K562 (cell line): ENCODE data around the gene HAT1. TPM values are rescaled to one million over a fixed set of nuclear protein-coding genes. Genes with fewer than 3 reads are reported as not detected.
A peak's percentile ranks its signal among the peaks of the same experiment; 100 is the strongest.

Experiments
- ATAC-seq: fragments of 200-7000 bp; cut with Tn5 transposase; 3 replicates; pipeline ENCODE4 v1.9.1; 2020; ENCODE audit warnings: moderate library complexity
- BruUV-seq: library from RNA; stranded (reverse); fragments of 400-500 nt; replicated peaks from 2 replicates; lab custom pipeline; 2021; lab: Mats Ljungman, UMichigan
- CTCF ChIA-PET: fragments of 300-600 bp; formaldehyde crosslinking; extraction: SDS; loops from one replicate; lab custom pipeline; 2021; ENCODE audit warnings: low intra/inter-chr PET ratio; lab: Yijun Ruan, JAX
- POLR2A ChIA-PET: fragments of 300-600, 350-650 bp; sonication (Branson Sonifier 250); formaldehyde crosslinking; extraction: SDS; loops from one replicate; lab custom pipeline; 2021; ENCODE audit warnings: antibody characterized with exemption, inconsistent platforms; lab: Yijun Ruan, JAX
- DNase-seq, 4 experiments: peaks; one replicate each; pipeline versions ENCODE4 v3.0.0 to v3.0.0-alpha.2; 2011 to 2018; ENCODE audit warnings: low spot score in 3 of 4, mixed read lengths in 3 of 4; ENCODE audit errors: extremely low read depth in 1 of 4
- FAIRE-seq: peaks from 2 replicates; lab custom pipeline; 2011; peaks lifted over from hg19 to GRCh38; lab: Jason Lieb, UNC
- H2AFZ ChIP-seq: 2 replicates; pipeline ENCODE4 v1.6.0; 2011; ENCODE audit warnings: low read depth, low read length, control low read depth, inconsistent platforms
- H3K27ac ChIP-seq: fragments of 200-600 bp; 3 replicates; pipeline ENCODE4 v1.8.0; 2011; ENCODE audit warnings: low read depth, mild to moderate bottlenecking, control low read depth, inconsistent platforms, low read length, moderate library complexity, mixed read lengths; ENCODE audit errors: extremely low read depth
- H3K27me3 ChIP-seq, 2 experiments: fragments of 300-600 bp in 1 of 2; 2 replicates in 1 of 2; 3 replicates in 1 of 2; pipeline versions ENCODE4 v1.6.0 to v1.8.0; 2011; ENCODE audit warnings: inconsistent platforms in 2 of 2, low read length in 2 of 2, mild to moderate bottlenecking in 1 of 2, mixed read lengths in 1 of 2, moderate library complexity in 1 of 2; ENCODE audit not compliant: control insufficient read depth in 2 of 2, insufficient read depth in 2 of 2
- H3K36me3 ChIP-seq: fragments of 300-600 bp; 3 replicates; pipeline ENCODE4 v1.8.0; 2011; ENCODE audit warnings: mild to moderate bottlenecking, low read length, inconsistent platforms; ENCODE audit not compliant: control insufficient read depth, insufficient read depth
- H3K4me1 ChIP-seq, 2 experiments: fragments of 200-600 bp in 1 of 2; replicated peaks in 1 of 2; 2 replicates in 1 of 2; 3 replicates in 1 of 2; pipeline versions ENCODE4 v1.5.1 to v1.8.0; 2011; ENCODE audit warnings: inconsistent platforms in 2 of 2, low read length in 2 of 2, mild to moderate bottlenecking in 1 of 2, mixed read lengths in 1 of 2, moderate library complexity in 1 of 2; ENCODE audit not compliant: control insufficient read depth in 2 of 2, insufficient read depth in 2 of 2
- H3K4me2 ChIP-seq: 2 replicates; pipeline ENCODE4 v1.6.1; 2011; ENCODE audit warnings: low read length, control low read depth, inconsistent platforms, mixed read lengths; ENCODE audit not compliant: insufficient read depth
- H3K4me3 ChIP-seq: fragments of 200-600 bp; sonication (generic), shearing (Covaris generic); 2 replicates; pipeline ENCODE4 v1.5.1; 2016; ENCODE audit warnings: control low read depth, inconsistent platforms
- H3K79me2 ChIP-seq: fragments of 200-600 bp; 3 replicates; pipeline ENCODE4 v1.8.0; 2011; ENCODE audit warnings: low read length, inconsistent platforms; ENCODE audit not compliant: control insufficient read depth, insufficient read depth
- H3K9ac ChIP-seq, 2 experiments: 2 replicates each; pipeline versions ENCODE4 v1.6.0 to v1.6.1; 2011; ENCODE audit warnings: low read depth in 2 of 2, low read length in 2 of 2, control low read depth in 1 of 2, inconsistent platforms in 1 of 2, mild to moderate bottlenecking in 1 of 2, mixed read lengths in 1 of 2; ENCODE audit not compliant: insufficient read depth in 1 of 2
- H3K9me1 ChIP-seq: one replicate; pipeline ENCODE4 v1.6.0; 2011; ENCODE audit warnings: inconsistent platforms, mild to moderate bottlenecking, low read length, moderate library complexity; ENCODE audit not compliant: control insufficient read depth, insufficient read depth
- H3K9me3 ChIP-seq: replicated peaks from 2 replicates; pipeline ENCODE4 v1.5.1; 2011; ENCODE audit warnings: low read depth, low read length, inconsistent platforms; ENCODE audit not compliant: control insufficient read depth, insufficient read depth
- H4K20me1 ChIP-seq: replicated peaks from 2 replicates; pipeline ENCODE4 v1.6.1; 2011; ENCODE audit warnings: low read length, inconsistent platforms, mixed read lengths; ENCODE audit not compliant: control insufficient read depth, insufficient read depth
- BCL6 ChIP-seq: fragments of 250-450 bp; sonication (Bioruptor Pico); IDR thresholded peaks from 2 replicates; pipeline ENCODE4 v1.4.0; 2020
- CBX3 ChIP-seq, 2 experiments: IDR thresholded peaks; 1 replicate in 1 of 2; 2 replicates in 1 of 2; pipeline ENCODE4 v1.6.1; 2012; ENCODE audit warnings: inconsistent platforms in 2 of 2, low read length in 2 of 2, borderline replicate concordance in 1 of 2, control low read depth in 1 of 2
- EGR1 ChIP-seq: fragments of 450-650 bp; conservative IDR thresholded peaks from 2 replicates; pipeline ENCODE4 v1.6.1; 2017; ENCODE audit warnings: mild to moderate bottlenecking
- FOXA3 ChIP-seq, 2 experiments: fragments of 450-650 bp in 1 of 2; sonication (generic) in 1 of 2; formaldehyde crosslinking; IDR thresholded peaks in 1 of 2; conservative IDR thresholded peaks in 1 of 2; 2 replicates each; pipeline versions ENCODE4 v1.4.0 to v1.8.0; 2020 to 2022; ENCODE audit warnings: mild to moderate bottlenecking in 2 of 2, missing genetic modification reagents in 1 of 2
- FOXM1 ChIP-seq, 2 experiments: fragments of 450-650 bp in 1 of 2; sonication (generic) in 1 of 2; formaldehyde crosslinking in 1 of 2; IDR thresholded peaks; 2 replicates each; pipeline versions ENCODE4 v1.6.1 to v1.9.0; 2017 to 2022; ENCODE audit warnings: low read depth in 2 of 2, mild to moderate bottlenecking in 2 of 2, missing genetic modification reagents in 1 of 2, moderate library complexity in 1 of 2
- HMG20A ChIP-seq: fragments of 450-650 bp; formaldehyde crosslinking; conservative IDR thresholded peaks from 2 replicates; pipeline ENCODE4 v1.4.0; 2020; ENCODE audit warnings: mild to moderate bottlenecking, mixed read lengths
- L3MBTL2 ChIP-seq: fragments of 450-650 bp; IDR thresholded peaks from 2 replicates; pipeline ENCODE4 v1.6.1; 2016; ENCODE audit warnings: mild to moderate bottlenecking, moderate library complexity
- LEF1 ChIP-seq: fragments of 450-650 bp; IDR thresholded peaks from 2 replicates; pipeline ENCODE4 v1.6.1; 2016; ENCODE audit warnings: mild to moderate bottlenecking
- NBN ChIP-seq: fragments of 450-650 bp; IDR thresholded peaks from 2 replicates; pipeline ENCODE4 v1.6.1; 2016; ENCODE audit warnings: low read depth, mild to moderate bottlenecking
- NFRKB ChIP-seq: fragments of 450-650 bp; IDR thresholded peaks from 2 replicates; pipeline ENCODE4 v1.6.1; 2016; ENCODE audit warnings: low read depth
- PHF21A ChIP-seq: fragments of 450-650 bp; IDR thresholded peaks from 2 replicates; pipeline ENCODE4 v1.6.1; 2017; ENCODE audit warnings: low read depth, borderline replicate concordance
- PRDM10 ChIP-seq: fragments of 450-650 bp; IDR thresholded peaks from 2 replicates; pipeline ENCODE4 v1.6.1; 2018; ENCODE audit not compliant: partially characterized antibody
- SRSF9 ChIP-seq: fragments of 200-400 bp; formaldehyde crosslinking; IDR thresholded peaks from 2 replicates; pipeline ENCODE4 v1.6.1; 2017; ENCODE audit warnings: low read depth, low read length, borderline replicate concordance
- ZNF24 ChIP-seq: fragments of 450-650 bp; IDR thresholded peaks from 2 replicates; pipeline ENCODE4 v1.6.1; 2016
- WGBS: fragments of 100-300 bp; shearing (Covaris generic); methylation state at CpG from one replicate; pipeline ENCODE4 v1.1.6; 2016; ENCODE audit warnings: low coverage, mixed read lengths; ENCODE audit not compliant: insufficient coverage; ENCODE audit errors: missing lambda C conversion rate; 5-methylcytosine and 5-hydroxymethylcytosine counted together
- in situ Hi-C: fragments of 300-500 bp; cut with MboI; formaldehyde crosslinking; loops from 4 replicates; pipeline ENCODE4 v1.15.0; 2018; ENCODE audit warnings: inconsistent platforms, mixed read lengths
- intact Hi-C: fragments of 100-400 bp; cut with micrococcal nuclease; formaldehyde crosslinking; loops from 2 replicates; pipeline ENCODE4 v1.14.2; 2022
- polyA plus RNA-seq, 8 experiments: library from polyadenylated mRNA; depleted of rRNA in 4 of 8; stranded (reverse) in 5 of 8; unstranded in 3 of 8; fragments of >200 nt; fragmentation: Nextera tagmentation in 2 of 8; fragmentation: Illumina TruSeq in 1 of 8; extraction: Ambion mirVana in 2 of 8; extraction: Trizol in 1 of 8; gene quantifications; 2 replicates each; pipeline versions ENCODE4 v1.2.1 to v1.2.3, GENCODE V29; 2011 to 2014; ENCODE audit warnings: inconsistent platforms in 1 of 8, missing spikeins in 1 of 8
- total RNA-seq, 7 experiments: library from RNA; depleted of rRNA in 6 of 7; stranded (reverse); fragments of >200 nt in 6 of 7; fragmentation: Illumina TruSeq in 2 of 7; extraction: Trizol in 2 of 7; gene quantifications; 2 replicates each; pipeline versions ENCODE4 v1.2.1 to v1.2.3, GENCODE V29; 2011 to 2021; ENCODE audit warnings: low replicate concordance in 1 of 7
- TF ChIP-seq, protein P1 (sequence below): sonication (generic); formaldehyde crosslinking; IDR thresholded peaks from 2 replicates; pipeline ENCODE4 v1.8.1; 2023; ENCODE audit warnings: mild to moderate bottlenecking, missing genetic modification reagents
- TF ChIP-seq, protein P2 (sequence below): sonication (generic); formaldehyde crosslinking; IDR thresholded peaks from 2 replicates; pipeline ENCODE4 v1.8.1; 2023; ENCODE audit warnings: mild to moderate bottlenecking, missing genetic modification reagents, moderate library complexity

The HAT1 gene
- total and polyA plus RNA-seq, 9 of the 15 experiments (the other 6 are each of a cell fraction or from before 2014, with no cell fraction given), result 125 to 384 (median 244) TPM

DNA sequence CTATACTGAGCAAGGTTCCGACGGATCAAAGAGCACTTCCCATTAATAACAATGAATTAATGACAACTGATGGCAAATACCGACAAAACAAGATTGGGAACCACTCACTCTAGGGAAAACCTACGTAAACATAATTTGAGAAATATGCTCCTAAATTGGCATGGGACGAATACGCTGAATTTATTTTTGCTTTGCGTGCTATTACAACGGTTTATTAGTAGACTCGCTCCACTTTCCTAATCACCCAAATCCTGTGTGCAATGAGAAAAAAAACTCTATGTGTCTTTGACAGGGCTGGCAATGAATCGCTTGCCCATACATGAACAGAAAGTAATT lies 27.7 kb upstream of the HAT1 start:
- Histone ChIP-seq H4K20me1 (no peaks in the 10 kb centered on the region), H3K9ac (peak overlapping the region; percentile 77 to 90), H3K9me1 (no peaks in the 10 kb centered on the region), H3K4me1 (peaks cover 5 to 12% of the 10 kb centered on the region in 2 experiments; a peak in 3 of 5 replicates), H3K36me3 (peaks cover 21% of the 10 kb centered on the region), H3K4me2 (peak overlapping the region; percentile 96), H2AFZ (peak overlapping the region; percentile 99), H3K79me2 (peaks cover 12% of the 10 kb centered on the region; the same call in 2 of the 3 replicates), H3K27ac (peak overlapping the region; percentile 86), H3K4me3 (peak overlapping the region; percentile 79), H3K27me3 (no peaks in the 10 kb centered on the region), H3K9me3 (peaks cover 5% of the 10 kb centered on the region; the same call in 1 of the 2 replicates)
- TSS peak; percentile 89 for BruUV-seq
- ChIA-PET POLR2A (interaction anchor here (0.7 to 10.9 kb wide), 8 partner anchors 9 to 191 kb away, joined by 3 to 78 read pairs (median 4); partner anchors contain the start of genes DLX1 and HAT1), CTCF (no interaction called here)
- DNase-seq (no peak), ATAC-seq (no peak), FAIRE-seq (no peak)
- in situ Hi-C loops (no loop called here), intact Hi-C loops (loop anchor here (2.0 to 10.0 kb wide), 2 partner anchors 28 to 190 kb away; partner anchors contain the start of gene HAT1)
- WGBS, result 34% methylated on average over 10 of the region's 10 CpGs
- TF ChIP-seq CBX3 (IDR thresholded peaks at IDR 0.05; ENCODE audit: borderline replicate concordance in 1 of 2, low read length in 2 of 2) (0 out of 3 replicates have a peak, but pooled peaks of 1 of the 2 experiments have one; percentile 9), NFRKB (peak; percentile 30; the same call in 1 of the 2 replicates), FOXM1 (IDR thresholded peaks at IDR 0.05; ENCODE audit: low read depth) (no peak), FOXM1 (CRISPR knock-in tag; IDR thresholded peaks at IDR 0.05; ENCODE audit: low read depth) (no peak), LEF1 (0 out of 2 replicates have a peak, but pooled peaks have one; percentile 15), PRDM10 (no peak), EGR1 (no peak), FOXA3 (CRISPR knock-in tag; conservative IDR thresholded peaks at IDR 0.05 in 1 of 2, IDR thresholded peaks at IDR 0.05 in 1 of 2) (no peak), ZNF24 (no peak), PHF21A (no peak), L3MBTL2 (peak; percentile 9; the same call in 1 of the 2 replicates), SRSF9 (no peak), BCL6 (CRISPR knock-in tag) (no peak), HMG20A (no peak), NBN (no peak)
- TF ChIP-seq, protein P1, sequence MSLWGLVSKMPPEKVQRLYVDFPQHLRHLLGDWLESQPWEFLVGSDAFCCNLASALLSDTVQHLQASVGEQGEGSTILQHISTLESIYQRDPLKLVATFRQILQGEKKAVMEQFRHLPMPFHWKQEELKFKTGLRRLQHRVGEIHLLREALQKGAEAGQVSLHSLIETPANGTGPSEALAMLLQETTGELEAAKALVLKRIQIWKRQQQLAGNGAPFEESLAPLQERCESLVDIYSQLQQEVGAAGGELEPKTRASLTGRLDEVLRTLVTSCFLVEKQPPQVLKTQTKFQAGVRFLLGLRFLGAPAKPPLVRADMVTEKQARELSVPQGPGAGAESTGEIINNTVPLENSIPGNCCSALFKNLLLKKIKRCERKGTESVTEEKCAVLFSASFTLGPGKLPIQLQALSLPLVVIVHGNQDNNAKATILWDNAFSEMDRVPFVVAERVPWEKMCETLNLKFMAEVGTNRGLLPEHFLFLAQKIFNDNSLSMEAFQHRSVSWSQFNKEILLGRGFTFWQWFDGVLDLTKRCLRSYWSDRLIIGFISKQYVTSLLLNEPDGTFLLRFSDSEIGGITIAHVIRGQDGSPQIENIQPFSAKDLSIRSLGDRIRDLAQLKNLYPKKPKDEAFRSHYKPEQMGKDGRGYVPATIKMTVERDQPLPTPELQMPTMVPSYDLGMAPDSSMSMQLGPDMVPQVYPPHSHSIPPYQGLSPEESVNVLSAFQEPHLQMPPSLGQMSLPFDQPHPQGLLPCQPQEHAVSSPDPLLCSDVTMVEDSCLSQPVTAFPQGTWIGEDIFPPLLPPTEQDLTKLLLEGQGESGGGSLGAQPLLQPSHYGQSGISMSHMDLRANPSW (CRISPR knock-in tag), result no peak
- TF ChIP-seq, protein P2, sequence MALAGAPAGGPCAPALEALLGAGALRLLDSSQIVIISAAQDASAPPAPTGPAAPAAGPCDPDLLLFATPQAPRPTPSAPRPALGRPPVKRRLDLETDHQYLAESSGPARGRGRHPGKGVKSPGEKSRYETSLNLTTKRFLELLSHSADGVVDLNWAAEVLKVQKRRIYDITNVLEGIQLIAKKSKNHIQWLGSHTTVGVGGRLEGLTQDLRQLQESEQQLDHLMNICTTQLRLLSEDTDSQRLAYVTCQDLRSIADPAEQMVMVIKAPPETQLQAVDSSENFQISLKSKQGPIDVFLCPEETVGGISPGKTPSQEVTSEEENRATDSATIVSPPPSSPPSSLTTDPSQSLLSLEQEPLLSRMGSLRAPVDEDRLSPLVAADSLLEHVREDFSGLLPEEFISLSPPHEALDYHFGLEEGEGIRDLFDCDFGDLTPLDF, result no peak
